Measurements from ENCODE around the gene SCGB1D4.

- TF ChIP-seq CTCF (IDR thresholded peaks at IDR 0.05), result no peak
- no peak for TF ChIP-seq POLR2A (IDR thresholded peaks at IDR 0.05)
- no peak for TF ChIP-seq POLR2AphosphoS5 (IDR thresholded peaks at IDR 0.05; ENCODE audit: insufficient read depth in 1 of 2, low read depth in 1 of 2)
Measured at GRCh38 chr11:62345861-62346260, 47.0 kb upstream of the SCGB1D4 start.

All from vagina (tissue), 2 donors.